OCI-LY3 (cell line): Measurements from ENCODE around the gene LRP1B.

Experiments used
- EZH2phosphoT487 ChIP-seq: fragments of 200-600 bp; shearing (Covaris generic); IDR thresholded peaks from 2 replicates; pipeline ENCODE4 v1.6.1; 2018; ENCODE audit warnings: antibody characterized with exemption, mixed run types, low read depth
- TF ChIP-seq, protein P1 (sequence below): fragments of 200-600, 300-600 bp; sonication (generic); IDR thresholded peaks from 2 replicates; pipeline ENCODE4 v1.5.1; 2014; ENCODE audit warnings: antibody characterized with exemption, low read length, low read depth

- TF ChIP-seq, protein P1, sequence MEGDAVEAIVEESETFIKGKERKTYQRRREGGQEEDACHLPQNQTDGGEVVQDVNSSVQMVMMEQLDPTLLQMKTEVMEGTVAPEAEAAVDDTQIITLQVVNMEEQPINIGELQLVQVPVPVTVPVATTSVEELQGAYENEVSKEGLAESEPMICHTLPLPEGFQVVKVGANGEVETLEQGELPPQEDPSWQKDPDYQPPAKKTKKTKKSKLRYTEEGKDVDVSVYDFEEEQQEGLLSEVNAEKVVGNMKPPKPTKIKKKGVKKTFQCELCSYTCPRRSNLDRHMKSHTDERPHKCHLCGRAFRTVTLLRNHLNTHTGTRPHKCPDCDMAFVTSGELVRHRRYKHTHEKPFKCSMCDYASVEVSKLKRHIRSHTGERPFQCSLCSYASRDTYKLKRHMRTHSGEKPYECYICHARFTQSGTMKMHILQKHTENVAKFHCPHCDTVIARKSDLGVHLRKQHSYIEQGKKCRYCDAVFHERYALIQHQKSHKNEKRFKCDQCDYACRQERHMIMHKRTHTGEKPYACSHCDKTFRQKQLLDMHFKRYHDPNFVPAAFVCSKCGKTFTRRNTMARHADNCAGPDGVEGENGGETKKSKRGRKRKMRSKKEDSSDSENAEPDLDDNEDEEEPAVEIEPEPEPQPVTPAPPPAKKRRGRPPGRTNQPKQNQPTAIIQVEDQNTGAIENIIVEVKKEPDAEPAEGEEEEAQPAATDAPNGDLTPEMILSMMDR = no peak
- TF ChIP-seq EZH2phosphoT487 = no peak
Observed at GRCh38 chr2:140667203-140667602, 1463.6 kb downstream of the LRP1B start.
